PC-3 (cell line): ENCODE measurements around the gene C20orf141.

ENCODE experiments used
- EZH2 ChIP-seq: fragments of 300-600 bp; sonication (generic); IDR thresholded peaks from one replicate; pipeline ENCODE4 v1.6.1; 2017; ENCODE audit warnings: antibody characterized with exemption, mild to moderate bottlenecking, low read length; ENCODE audit not compliant: unreplicated experiment
- TF ChIP-seq, protein P1 (sequence below): fragments of 300-600 bp; sonication (generic); conservative IDR thresholded peaks from 2 replicates; pipeline ENCODE4 v1.5.1; 2017; ENCODE audit warnings: antibody characterized with exemption, low read depth, mild to moderate bottlenecking, low read length

DNA sequence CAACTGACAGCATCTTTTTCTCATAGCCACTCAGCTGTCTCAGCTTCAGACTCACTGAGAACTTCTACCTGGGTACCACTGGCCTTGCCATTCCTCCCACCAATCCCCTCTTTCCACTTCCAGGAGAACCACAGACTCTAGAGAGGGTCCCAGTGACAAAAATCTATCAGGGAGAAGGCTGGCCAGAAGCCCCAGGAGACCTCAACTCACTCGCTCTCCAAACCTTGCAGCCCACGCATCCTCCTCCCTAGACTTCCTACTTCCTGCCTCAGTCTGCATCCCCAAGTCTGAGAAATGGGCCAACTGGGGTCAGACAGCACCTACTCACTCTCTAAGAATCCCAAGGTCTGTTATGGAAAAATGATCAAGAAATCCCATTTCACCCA is 2.5 kb downstream of the C20orf141 start:
- no peak for TF ChIP-seq EZH2
- TF ChIP-seq, protein P1, sequence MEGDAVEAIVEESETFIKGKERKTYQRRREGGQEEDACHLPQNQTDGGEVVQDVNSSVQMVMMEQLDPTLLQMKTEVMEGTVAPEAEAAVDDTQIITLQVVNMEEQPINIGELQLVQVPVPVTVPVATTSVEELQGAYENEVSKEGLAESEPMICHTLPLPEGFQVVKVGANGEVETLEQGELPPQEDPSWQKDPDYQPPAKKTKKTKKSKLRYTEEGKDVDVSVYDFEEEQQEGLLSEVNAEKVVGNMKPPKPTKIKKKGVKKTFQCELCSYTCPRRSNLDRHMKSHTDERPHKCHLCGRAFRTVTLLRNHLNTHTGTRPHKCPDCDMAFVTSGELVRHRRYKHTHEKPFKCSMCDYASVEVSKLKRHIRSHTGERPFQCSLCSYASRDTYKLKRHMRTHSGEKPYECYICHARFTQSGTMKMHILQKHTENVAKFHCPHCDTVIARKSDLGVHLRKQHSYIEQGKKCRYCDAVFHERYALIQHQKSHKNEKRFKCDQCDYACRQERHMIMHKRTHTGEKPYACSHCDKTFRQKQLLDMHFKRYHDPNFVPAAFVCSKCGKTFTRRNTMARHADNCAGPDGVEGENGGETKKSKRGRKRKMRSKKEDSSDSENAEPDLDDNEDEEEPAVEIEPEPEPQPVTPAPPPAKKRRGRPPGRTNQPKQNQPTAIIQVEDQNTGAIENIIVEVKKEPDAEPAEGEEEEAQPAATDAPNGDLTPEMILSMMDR = no peak
